Ectodermal cell (in vitro differentiated cells): ENCODE measurements around the gene CLEC16A.

Experiments used
- H3K27ac ChIP-seq: 2 replicates; pipeline ENCODE4 v1.7.0; 2013; ENCODE audit warnings: mild to moderate bottlenecking, low read depth, low read length; ENCODE audit not compliant: insufficient read depth, poor library complexity, severe bottlenecking
- H3K27me3 ChIP-seq: 2 replicates; pipeline ENCODE4 v1.7.0; 2013; ENCODE audit warnings: mild to moderate bottlenecking, low read length; ENCODE audit not compliant: insufficient read depth, control insufficient read depth, poor library complexity, severe bottlenecking
- H3K36me3 ChIP-seq: one replicate; pipeline ENCODE4 v1.7.0; 2013; ENCODE audit warnings: low read length; ENCODE audit not compliant: control insufficient read depth, insufficient read depth
- H3K4me1 ChIP-seq: one replicate; pipeline ENCODE4 v1.7.0; 2013; ENCODE audit warnings: low read length; ENCODE audit not compliant: control insufficient read depth, insufficient read depth
- H3K4me3 ChIP-seq: 2 replicates; pipeline ENCODE4 v1.7.0; 2013; ENCODE audit warnings: low read depth, low read length, control low read depth; ENCODE audit not compliant: insufficient read depth
- H3K9me3 ChIP-seq: 2 replicates; pipeline ENCODE4 v1.7.0; 2013; ENCODE audit warnings: mild to moderate bottlenecking, low read length, moderate library complexity; ENCODE audit not compliant: control insufficient read depth
- WGBS, 2 experiments: methylation state at CpG; one replicate each; pipeline ENCODE4 v1.1.7; 2013; ENCODE audit warnings: missing lambda C conversion rate in 2 of 2; 5-methylcytosine and 5-hydroxymethylcytosine counted together

The CLEC16A gene

DNA sequence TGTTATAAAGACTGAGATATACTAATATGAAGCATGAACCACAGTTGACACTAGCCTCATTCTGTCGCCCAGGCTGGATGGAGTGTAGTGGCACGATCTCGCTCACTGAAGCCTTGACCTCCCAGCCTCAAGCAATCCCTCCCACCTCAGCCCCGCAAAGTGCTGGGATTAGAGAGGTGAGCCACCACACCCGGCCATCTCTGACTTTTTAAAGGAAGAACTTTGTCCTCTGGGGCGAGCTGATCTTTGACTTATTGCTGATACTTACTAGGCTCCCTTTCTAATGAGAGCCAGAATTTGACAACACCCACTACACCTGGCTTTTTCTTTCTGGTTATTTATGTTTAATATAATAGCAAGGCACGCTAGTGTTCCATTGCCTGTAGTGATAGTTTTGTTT lies 57.2 kb downstream of the CLEC16A start:
- H3K4me3 ChIP-seq, result no peak overlapping the region
- no peaks in the 10 kb centered on the region for H3K36me3 ChIP-seq
- 86 to 95% methylated on average over 7 of the region's 7 CpGs for WGBS, 2 experiments
- H3K27me3 ChIP-seq, result no peaks in the 10 kb centered on the region
- H3K27ac ChIP-seq, result no peak overlapping the region
- H3K4me1 ChIP-seq, result no peaks in the 10 kb centered on the region
- H3K9me3 ChIP-seq, result no peaks in the 10 kb centered on the region

DNA sequence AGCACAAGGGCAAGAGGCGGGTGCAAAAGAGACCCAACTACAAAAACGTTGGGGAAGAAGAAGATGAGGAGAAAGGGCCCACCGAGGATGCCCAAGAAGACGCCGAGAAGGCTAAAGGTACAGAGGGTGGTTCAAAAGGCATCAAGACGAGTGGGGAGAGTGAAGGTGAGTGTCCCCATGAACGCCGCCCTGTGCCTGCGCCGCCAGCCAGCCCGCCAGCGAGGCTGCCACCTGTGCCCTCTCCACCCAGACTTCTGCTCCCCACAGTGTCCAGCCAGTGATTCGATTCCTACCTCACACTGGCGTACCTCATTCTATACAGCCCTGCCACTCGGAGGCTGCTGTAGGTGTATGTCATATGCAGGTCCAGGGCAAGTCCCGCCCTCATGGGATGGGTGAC lies 58.8 kb downstream of the CLEC16A start:
- peaks cover 7% of the 10 kb centered on the region for H3K4me1 ChIP-seq
- no peak overlapping the region for H3K4me3 ChIP-seq
- H3K27me3 ChIP-seq, result no peaks in the 10 kb centered on the region
- H3K27ac ChIP-seq, result no peak overlapping the region
- no peaks in the 10 kb centered on the region for H3K36me3 ChIP-seq
- 93 to 95% methylated on average over 16 of the region's 16 CpGs for WGBS, 2 experiments
- H3K9me3 ChIP-seq, result no peaks in the 10 kb centered on the region

GRCh38 chr16:11004351-11004750 lies 60.0 kb downstream of the CLEC16A start:
- 94 to 96% methylated on average over 4 of the region's 4 CpGs for WGBS, 2 experiments
- H3K27me3 ChIP-seq, result no peaks in the 10 kb centered on the region
- H3K27ac ChIP-seq, result no peak overlapping the region
- H3K4me3 ChIP-seq, result no peak overlapping the region
- H3K9me3 ChIP-seq, result no peaks in the 10 kb centered on the region
- no peaks in the 10 kb centered on the region for H3K36me3 ChIP-seq
- H3K4me1 ChIP-seq, result peaks cover 8% of the 10 kb centered on the region

DNA sequence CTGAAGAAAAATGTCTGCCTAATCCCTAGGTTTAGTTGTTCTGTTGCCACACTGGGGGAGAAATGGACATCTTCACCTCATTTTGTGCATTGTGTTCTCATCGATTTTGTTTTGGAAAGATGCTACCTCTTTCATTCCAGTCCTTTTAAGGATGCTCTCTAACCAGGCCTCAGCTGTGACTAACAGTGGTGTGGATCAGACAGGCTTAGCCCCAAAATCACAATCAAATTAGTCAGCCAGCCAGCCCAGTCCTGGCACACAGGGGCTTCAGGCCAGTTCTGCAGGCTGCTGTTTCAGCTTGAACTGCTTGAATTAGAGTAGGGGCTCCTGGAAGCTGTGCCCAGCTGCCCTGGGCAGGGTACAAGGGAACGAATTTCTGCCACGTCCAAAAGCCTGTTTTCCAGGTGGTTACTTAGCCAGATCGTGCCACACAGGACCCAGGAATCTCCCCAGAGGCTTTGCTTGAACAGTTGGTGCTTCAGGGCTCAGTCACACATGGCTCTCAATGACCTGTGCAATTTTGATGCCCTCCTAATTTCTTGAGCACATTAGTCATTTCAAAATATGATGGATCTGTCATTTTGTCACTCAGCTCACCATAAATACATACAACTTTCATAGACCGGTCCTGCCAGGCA lies 60.7 kb downstream of the CLEC16A start:
- Histone ChIP-seq H3K27ac (no peak overlapping the region), H3K27me3 (no peaks in the 10 kb centered on the region), H3K4me3 (no peak overlapping the region), H3K9me3 (no peaks in the 10 kb centered on the region), H3K4me1 (peaks cover 8% of the 10 kb centered on the region), H3K36me3 (no peaks in the 10 kb centered on the region)
- 76% methylated on average over 5 of the region's 5 CpGs for WGBS, 2 experiments

DNA sequence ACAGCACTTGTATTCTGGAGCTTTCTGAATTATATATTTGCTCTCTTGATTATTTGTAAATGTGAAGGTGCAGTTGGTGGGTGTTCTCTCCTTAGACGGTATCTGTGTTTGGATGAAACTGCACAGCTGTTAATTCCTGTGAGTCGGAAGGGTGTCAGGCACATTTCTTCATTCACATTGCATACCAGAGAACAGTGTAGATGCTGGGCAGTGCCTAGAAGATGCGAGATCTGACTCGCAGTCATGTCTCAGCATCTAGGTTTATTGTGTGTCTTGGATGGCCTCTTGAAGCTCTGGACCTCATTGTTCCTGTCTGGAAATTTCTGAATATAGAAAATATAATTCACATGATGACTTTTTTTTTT lies 61.2 kb downstream of the CLEC16A start:
- H3K9me3 ChIP-seq, result no peaks in the 10 kb centered on the region
- peaks cover 8% of the 10 kb centered on the region for H3K4me1 ChIP-seq
- H3K36me3 ChIP-seq, result no peaks in the 10 kb centered on the region
- no peaks in the 10 kb centered on the region for H3K27me3 ChIP-seq
- no peak overlapping the region for H3K4me3 ChIP-seq
- whole genome bisulfite sequencing, 2 experiments, result 95 to 96% methylated on average over 4 of the region's 4 CpGs
- H3K27ac ChIP-seq, result no peak overlapping the region

GRCh38 chr16:11006656-11007055 lies 62.3 kb downstream of the CLEC16A start:
- H3K4me3 ChIP-seq, result no peak overlapping the region
- H3K27ac ChIP-seq, result no peak overlapping the region
- H3K27me3 ChIP-seq, result no peaks in the 10 kb centered on the region
- no peaks in the 10 kb centered on the region for H3K9me3 ChIP-seq
- 90 to 91% methylated on average over 2 of the region's 2 CpGs for WGBS, 2 experiments
- no peaks in the 10 kb centered on the region for H3K36me3 ChIP-seq
- peaks cover 8% of the 10 kb centered on the region for H3K4me1 ChIP-seq

DNA sequence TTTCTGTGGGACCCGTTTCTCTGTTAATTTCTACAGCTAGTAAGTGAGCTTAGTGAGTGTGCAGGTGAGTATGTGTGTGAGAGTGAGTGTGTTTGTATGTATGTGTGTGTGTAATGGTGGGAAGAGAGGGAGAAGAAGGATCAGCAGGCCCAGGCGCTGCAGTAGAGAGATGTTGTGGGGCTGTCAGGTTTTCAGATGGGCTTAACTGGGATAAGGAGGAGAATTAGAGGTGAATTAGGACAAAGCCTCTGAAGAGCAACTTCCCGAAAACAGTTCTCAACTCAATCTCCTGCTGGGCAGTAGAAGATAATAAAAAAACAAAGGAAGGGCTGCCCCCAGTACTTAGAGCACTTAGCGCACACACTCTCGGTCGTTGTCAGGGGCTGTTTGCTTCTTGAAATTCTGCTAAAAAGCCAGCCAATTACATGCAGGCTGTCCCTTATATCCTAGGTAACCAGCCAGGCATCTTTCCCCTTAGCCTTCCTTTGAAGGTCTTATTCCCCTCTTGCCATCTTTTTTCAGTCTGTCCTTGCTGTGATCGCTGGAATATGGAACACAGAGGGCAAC lies 63.4 kb downstream of the CLEC16A start:
- Histone ChIP-seq H3K27ac (no peak overlapping the region), H3K36me3 (no peaks in the 10 kb centered on the region), H3K4me1 (peaks cover 8% of the 10 kb centered on the region), H3K4me3 (no peak overlapping the region), H3K27me3 (no peaks in the 10 kb centered on the region), H3K9me3 (no peaks in the 10 kb centered on the region)
- WGBS, 2 experiments, result 40 to 50% methylated on average over 7 of the region's 7 CpGs

DNA sequence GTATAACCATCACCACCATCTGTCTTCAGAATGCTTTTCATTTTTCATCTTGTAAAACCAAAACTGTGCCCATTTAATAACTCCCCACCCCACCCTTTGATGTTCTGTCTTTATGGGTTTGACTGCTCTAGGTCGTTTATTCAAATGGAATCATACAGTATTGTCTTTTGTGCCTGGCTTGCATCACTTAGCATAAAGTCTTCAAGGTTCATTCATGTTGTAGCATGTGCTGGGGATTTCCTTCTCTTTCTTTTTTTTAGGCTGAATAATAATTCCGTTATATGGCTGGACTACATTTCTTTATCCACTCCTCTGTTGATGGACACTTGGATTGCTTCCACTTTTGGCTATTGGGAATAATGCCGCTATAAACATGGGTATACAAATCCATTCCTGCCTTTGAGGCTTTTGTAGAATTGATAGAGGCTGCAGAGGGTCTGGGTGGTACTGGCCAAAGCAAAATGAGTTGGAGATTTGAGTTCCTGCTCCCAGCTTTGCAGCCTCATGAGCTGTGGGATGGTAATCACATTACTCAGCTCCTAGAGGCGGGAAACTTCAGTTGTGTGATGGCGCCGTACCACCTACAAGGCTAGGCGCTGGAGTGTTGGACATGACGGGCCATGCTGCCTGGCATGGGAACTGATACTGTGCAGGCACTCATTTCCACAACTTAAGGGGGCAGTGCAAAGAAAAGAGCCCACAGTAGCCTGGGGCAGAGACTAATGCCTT lies 64.8 kb downstream of the CLEC16A start:
- WGBS, 2 experiments, result 69 to 73% methylated on average over 8 of the region's 8 CpGs
- Histone ChIP-seq H3K4me1 (peaks cover 8% of the 10 kb centered on the region), H3K27ac (no peak overlapping the region), H3K36me3 (no peaks in the 10 kb centered on the region), H3K4me3 (no peak overlapping the region), H3K27me3 (no peaks in the 10 kb centered on the region), H3K9me3 (no peaks in the 10 kb centered on the region)

DNA sequence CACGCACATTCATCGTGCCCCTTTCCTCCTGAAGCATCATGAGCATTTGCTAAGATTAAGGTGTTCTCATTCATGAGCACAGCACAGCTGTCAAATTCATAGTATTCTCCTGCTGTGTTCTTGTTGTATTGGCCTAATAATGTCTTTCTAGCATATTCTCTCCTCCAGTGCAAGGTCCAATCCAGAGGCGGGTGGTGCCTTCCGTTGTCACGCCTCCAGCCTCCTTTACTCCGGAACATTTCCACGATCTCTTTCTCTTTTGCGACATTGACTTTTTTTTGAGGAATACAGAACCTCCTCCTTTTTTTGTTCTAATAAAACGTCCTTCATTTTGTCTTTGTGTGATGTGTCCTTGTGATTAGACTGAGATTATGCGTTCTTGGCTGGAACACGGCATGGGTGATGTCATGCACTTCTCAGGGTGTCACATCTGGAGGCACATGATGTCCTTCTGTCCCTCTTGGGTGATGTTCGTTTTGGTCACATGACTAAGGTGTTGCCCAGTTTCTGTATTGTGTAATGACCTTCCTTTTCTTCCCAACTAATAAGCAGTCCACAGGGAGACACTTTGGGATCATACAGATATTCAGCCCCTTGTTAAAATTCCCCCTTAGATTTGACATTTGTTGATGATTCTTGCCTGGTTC lies 66.3 kb downstream of the CLEC16A start:
- Histone ChIP-seq H3K4me1 (peaks cover 8% of the 10 kb centered on the region), H3K36me3 (no peaks in the 10 kb centered on the region), H3K9me3 (no peaks in the 10 kb centered on the region), H3K27me3 (no peaks in the 10 kb centered on the region), H3K27ac (no peak overlapping the region), H3K4me3 (no peak overlapping the region)
- WGBS, 2 experiments, result 91 to 94% methylated on average over 12 of the region's 12 CpGs

GRCh38 chr16:11011326-11011725 lies 67.0 kb downstream of the CLEC16A start:
- H3K27ac ChIP-seq, result no peak overlapping the region
- no peaks in the 10 kb centered on the region for H3K36me3 ChIP-seq
- no peak overlapping the region for H3K4me3 ChIP-seq
- no peaks in the 10 kb centered on the region for H3K9me3 ChIP-seq
- WGBS, 2 experiments, result 100% methylated on average over 1 of the region's 1 CpG
- no peaks in the 10 kb centered on the region for H3K27me3 ChIP-seq
- H3K4me1 ChIP-seq, result peaks cover 8% of the 10 kb centered on the region
